Naive thymus-derived CD4-positive, alpha-beta T cell (primary cell): ENCODE measurements around the gene ARHGEF19. TPM values are rescaled to one million over a fixed set of nuclear protein-coding genes. Genes with fewer than 3 reads are reported as not detected.
A peak's percentile ranks its signal among the peaks of the same experiment; 100 is the strongest.

Experiments
- ATAC-seq: fragments of 150-1000 bp; cut with Tn5 transposase; 2 replicates; pipeline ENCODE4 v1.10.0; 2021; ENCODE audit warnings: mild to moderate bottlenecking, moderate library complexity
- CTCF ChIA-PET: fragments of 350-600 bp; sonication (Branson Sonifier 250); formaldehyde crosslinking; loops from one replicate; lab custom pipeline; 2021; ENCODE audit warnings: antibody characterized with exemption; lab: Charles Lee
- POLR2A ChIA-PET: fragments of 350-600 bp; sonication (Branson Sonifier 250); formaldehyde crosslinking; loops from one replicate; lab custom pipeline; 2021; ENCODE audit warnings: antibody characterized with exemption, inconsistent platforms; lab: Charles Lee
- DNase-seq, 9 donors: peaks; one replicate each; pipeline versions ENCODE4 v3.0.0 to v3.0.0-alpha.2; 2020 to 2022; ENCODE audit warnings: mixed read lengths in 1 of 9
- H3K27ac ChIP-seq: one replicate; pipeline ENCODE4 v1.7.0; 2013; ENCODE audit warnings: mild to moderate bottlenecking, low read depth, low read length, moderate library complexity
- H3K27me3 ChIP-seq, 2 donors: one replicate each; pipeline ENCODE4 v1.7.0; 2013; ENCODE audit warnings: low read length in 2 of 2, mild to moderate bottlenecking in 2 of 2, moderate library complexity in 2 of 2; ENCODE audit not compliant: control insufficient read depth in 2 of 2, insufficient read depth in 2 of 2
- H3K36me3 ChIP-seq, 3 experiments: 1 replicate in 2 of 3; 2 replicates in 1 of 3; pipeline ENCODE4 v1.7.0; 2013; ENCODE audit warnings: low read length in 3 of 3, mild to moderate bottlenecking in 3 of 3, moderate library complexity in 1 of 3; ENCODE audit not compliant: insufficient read depth in 3 of 3, control insufficient read depth in 2 of 3
- H3K4me1 ChIP-seq, 2 donors: one replicate each; pipeline ENCODE4 v1.7.0; 2013; ENCODE audit warnings: low read length in 2 of 2, mild to moderate bottlenecking in 2 of 2, moderate library complexity in 1 of 2; ENCODE audit not compliant: control insufficient read depth in 2 of 2, insufficient read depth in 2 of 2
- H3K4me3 ChIP-seq: 2 replicates; pipeline ENCODE4 v1.7.0; 2013; ENCODE audit warnings: mild to moderate bottlenecking, low read length
- H3K9me3 ChIP-seq, 3 experiments: 1 replicate in 2 of 3; 2 replicates in 1 of 3; pipeline ENCODE4 v1.7.0; 2013; ENCODE audit warnings: low read length in 3 of 3; ENCODE audit not compliant: control insufficient read depth in 2 of 3
- H3K27ac Mint-ChIP-seq, 9 donors: one replicate each; pipeline ENCODE4 v1.8.0; 2020 to 2022; ENCODE audit warnings: mixed read lengths in 9 of 9, mild to moderate bottlenecking in 8 of 9, moderate library complexity in 5 of 9, inconsistent platforms in 2 of 9
- H3K27me3 Mint-ChIP-seq, 5 donors: one replicate each; pipeline ENCODE4 v1.8.0; 2021 to 2022; ENCODE audit warnings: mixed read lengths in 5 of 5, mild to moderate bottlenecking in 1 of 5
- H3K36me3 Mint-ChIP-seq, 5 donors: one replicate each; pipeline ENCODE4 v1.8.0; 2020 to 2022; ENCODE audit warnings: mixed read lengths in 5 of 5, mild to moderate bottlenecking in 3 of 5, inconsistent platforms in 1 of 5
- H3K4me1 Mint-ChIP-seq, 7 donors: one replicate each; pipeline ENCODE4 v1.8.0; 2020 to 2022; ENCODE audit warnings: mixed read lengths in 7 of 7, mild to moderate bottlenecking in 3 of 7, inconsistent platforms in 1 of 7
- H3K4me3 Mint-ChIP-seq, 10 donors: one replicate each; pipeline ENCODE4 v1.8.0; 2020 to 2022; ENCODE audit warnings: mild to moderate bottlenecking in 10 of 10, mixed read lengths in 10 of 10, moderate library complexity in 6 of 10, inconsistent platforms in 2 of 10
- H3K9me3 Mint-ChIP-seq, 11 donors: one replicate each; pipeline ENCODE4 v1.8.0; 2020 to 2022; ENCODE audit warnings: mixed read lengths in 11 of 11, mild to moderate bottlenecking in 4 of 11, inconsistent platforms in 1 of 11, moderate library complexity in 1 of 11
- intact Hi-C, 2 donors: fragments of 100-400 bp; cut with micrococcal nuclease; formaldehyde crosslinking; loops; one replicate each; pipeline ENCODE4 v1.15.1; 2023
- polyA plus RNA-seq, 2 donors: library from polyadenylated mRNA; unstranded; fragments of 300-500 nt; fragmentation: Illumina TruSeq; gene quantifications; one replicate each; pipeline ENCODE4 v1.2.3, GENCODE V29; 2021
- total RNA-seq, 6 experiments: library from RNA in 5 of 6; stranded (reverse) in 5 of 6; gene quantifications; 1 replicate in 5 of 6; 2 replicates in 1 of 6; pipeline ENCODE4 v1.2.3 and lab custom pipeline; 2021 to 2026

The ARHGEF19 gene
- total and polyA plus RNA-seq, 7 experiments from 2014 or later, result 5.1 to 12.4 (median 9.1) TPM

- Histone ChIP-seq H3K4me1 (no peaks in the 10 kb centered on the region), H3K4me3 (no peak overlapping the region), H3K36me3 (no peaks in the 10 kb centered on the region), H3K27me3 (no peaks in the 10 kb centered on the region), H3K9me3 (no peaks in the 10 kb centered on the region), H3K27ac (no peak overlapping the region)
- Mint-ChIP-seq H3K27ac (no peak overlapping the region), H3K36me3 (no peaks in the 10 kb centered on the region), H3K4me3 (no peak overlapping the region), H3K9me3 (no peaks in the 10 kb centered on the region), H3K27me3 (peaks cover 0 to 3% (median 0%) of the 10 kb centered on the region in 5 donors), H3K4me1 (peaks cover 0 to 3% (median 0%) of the 10 kb centered on the region in 7 donors)
- ChIA-PET POLR2A (no interaction called here), CTCF (interaction anchor here (1.1 to 1.9 kb wide), 2 partner anchors 12 to 101 kb away, joined by 4 to 8 read pairs; no protein-coding TSS in a partner anchor)
- intact Hi-C loops, result no loop called here
- no peak for DNase-seq
- ATAC-seq, result no peak
Observed at GRCh38 chr1:16180291-16180824, 32.1 kb downstream of the ARHGEF19 start.

DNA sequence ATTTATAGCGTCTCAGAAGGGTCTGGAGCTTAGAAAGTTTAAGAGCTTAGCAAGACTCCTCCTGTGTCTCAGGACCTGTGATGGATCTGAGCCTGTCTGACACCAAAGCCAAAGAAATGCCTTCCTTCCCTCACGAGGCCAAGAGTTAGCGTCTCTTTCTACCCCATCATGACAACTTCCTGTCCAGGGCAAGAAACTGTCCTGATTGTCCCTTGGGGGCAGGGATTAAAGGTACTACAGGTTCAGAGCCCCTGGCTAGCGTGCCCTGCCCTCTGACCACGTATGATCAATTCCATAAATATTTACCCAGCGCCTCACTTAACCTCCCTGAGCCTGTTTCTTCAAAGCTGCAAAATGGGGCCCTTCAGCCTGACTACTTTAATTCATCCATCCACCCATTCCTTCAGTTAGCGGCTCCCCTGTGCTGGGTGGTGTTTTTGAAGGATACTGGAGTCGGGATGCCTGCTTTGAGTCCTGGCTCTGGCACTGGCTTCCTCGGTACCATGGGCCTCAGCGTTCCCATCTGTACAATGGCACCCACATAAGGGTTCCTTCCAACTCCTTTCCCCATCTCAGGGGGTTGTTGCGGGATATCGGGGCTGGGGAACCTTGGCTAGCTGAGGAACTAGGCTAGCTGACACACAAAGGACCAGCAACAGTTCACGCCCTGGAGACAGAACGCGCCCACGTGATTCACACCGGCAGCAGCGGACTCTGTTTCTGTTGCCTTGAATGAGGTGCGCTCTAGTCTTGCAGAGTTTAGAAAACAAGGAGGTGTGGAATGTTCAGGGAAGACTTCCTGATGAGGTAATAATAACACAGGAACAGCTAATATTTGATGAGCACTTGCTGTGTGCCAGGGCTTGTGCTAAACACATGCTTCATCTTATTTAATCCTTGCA, 33.6 kb downstream of the ARHGEF19 start:
- Mint-ChIP-seq H3K4me3 (no peak overlapping the region), H3K9me3 (no peaks in the 10 kb centered on the region), H3K27ac (no peak overlapping the region), H3K27me3 (peaks cover 0 to 3% (median 0%) of the 10 kb centered on the region in 5 donors), H3K36me3 (no peaks in the 10 kb centered on the region), H3K4me1 (peaks cover 0 to 3% (median 0%) of the 10 kb centered on the region in 7 donors)
- ChIA-PET CTCF (interaction anchor here (0.9 kb wide), 1 partner anchor 10 kb away, joined by 5 read pairs; no protein-coding TSS in a partner anchor), POLR2A (no interaction called here)
- H3K4me3 ChIP-seq, result no peak overlapping the region
- no peak overlapping the region for H3K27ac ChIP-seq
- no peaks in the 10 kb centered on the region for H3K36me3 ChIP-seq
- H3K27me3 ChIP-seq, result no peaks in the 10 kb centered on the region
- H3K4me1 ChIP-seq, result no peaks in the 10 kb centered on the region
- DNase-seq (no peak), ATAC-seq (no peak)
- H3K9me3 ChIP-seq, result no peaks in the 10 kb centered on the region
- intact Hi-C loops, result no loop called here

GRCh38 chr1:16177306-16177705, 35.1 kb downstream of the ARHGEF19 start:
- Mint-ChIP-seq H3K4me1 (peaks cover 0 to 3% (median 0%) of the 10 kb centered on the region in 7 donors), H3K9me3 (no peaks in the 10 kb centered on the region), H3K4me3 (no peak overlapping the region), H3K36me3 (no peaks in the 10 kb centered on the region), H3K27me3 (peaks cover 0 to 3% (median 0%) of the 10 kb centered on the region in 5 donors), H3K27ac (peak overlapping the region in 1 of 9 donors; percentile 31)
- no peaks in the 10 kb centered on the region for H3K9me3 ChIP-seq
- ChIA-PET CTCF (interaction anchor here (0.5 kb wide), 1 partner anchor 373 kb away, joined by 4 read pairs; no protein-coding TSS in a partner anchor), POLR2A (no interaction called here)
- no peak for DNase-seq
- H3K27ac ChIP-seq, result no peak overlapping the region
- no peaks in the 10 kb centered on the region for H3K27me3 ChIP-seq
- no peaks in the 10 kb centered on the region for H3K4me1 ChIP-seq
- H3K4me3 ChIP-seq, result no peak overlapping the region
- no peak for ATAC-seq
- H3K36me3 ChIP-seq, result no peaks in the 10 kb centered on the region
- intact Hi-C loops, result no loop called here

DNA sequence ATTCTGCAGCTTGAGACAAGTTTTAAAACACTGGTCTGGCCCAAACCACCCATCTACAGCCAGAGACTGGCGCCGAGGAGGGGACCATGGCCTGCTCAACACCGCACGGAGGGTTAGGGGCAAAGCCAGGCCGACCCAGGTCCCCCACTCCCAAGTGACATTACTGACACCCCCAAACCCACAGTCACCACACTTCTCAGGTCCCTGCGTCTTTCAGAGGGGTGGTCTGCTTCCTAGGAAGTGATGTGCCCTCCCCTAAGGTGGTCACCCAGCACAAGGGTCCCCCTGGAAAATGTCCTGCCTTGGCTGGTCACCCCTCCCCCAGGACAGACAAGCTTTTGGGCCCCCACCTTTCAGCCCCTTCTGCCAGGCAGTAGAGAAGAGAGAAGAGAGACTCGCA, 35.8 kb downstream of the ARHGEF19 start:
- Mint-ChIP-seq H3K9me3 (no peaks in the 10 kb centered on the region), H3K36me3 (no peaks in the 10 kb centered on the region), H3K27me3 (peaks cover 0 to 3% (median 0%) of the 10 kb centered on the region in 5 donors), H3K27ac (peak overlapping the region in 2 of 9 donors; percentile 66 to 69), H3K4me1 (peaks cover 0 to 3% (median 0%) of the 10 kb centered on the region in 7 donors), H3K4me3 (no peak overlapping the region)
- no peak overlapping the region for H3K4me3 ChIP-seq
- H3K9me3 ChIP-seq, result no peaks in the 10 kb centered on the region
- H3K27ac ChIP-seq, result no peak overlapping the region
- ATAC-seq (no peak), DNase-seq (no peak)
- H3K36me3 ChIP-seq, result no peaks in the 10 kb centered on the region
- intact Hi-C loops, result no loop called here
- ChIA-PET POLR2A (no interaction called here), CTCF (no interaction called here)
- no peaks in the 10 kb centered on the region for H3K27me3 ChIP-seq
- no peaks in the 10 kb centered on the region for H3K4me1 ChIP-seq

GRCh38 chr1:16175610-16176553, 36.6 kb downstream of the ARHGEF19 start:
- Histone ChIP-seq H3K4me1 (no peaks in the 10 kb centered on the region), H3K27ac (no peak overlapping the region), H3K4me3 (no peak overlapping the region), H3K36me3 (no peaks in the 10 kb centered on the region), H3K27me3 (no peaks in the 10 kb centered on the region), H3K9me3 (no peaks in the 10 kb centered on the region)
- ChIA-PET POLR2A (no interaction called here), CTCF (interaction anchor here (0.7 kb wide), 1 partner anchor 97 kb away, joined by 3 read pairs; no protein-coding TSS in a partner anchor)
- Mint-ChIP-seq H3K36me3 (no peaks in the 10 kb centered on the region), H3K4me3 (peak overlapping the region in 1 of 10 donors; percentile 13), H3K9me3 (no peaks in the 10 kb centered on the region), H3K27ac (peak overlapping the region in 3 of 9 donors; percentile 23 to 69 (median 66)), H3K4me1 (peaks cover 0 to 4% (median 0%) of the 10 kb centered on the region in 7 donors), H3K27me3 (peaks cover 0 to 6% (median 0%) of the 10 kb centered on the region in 5 donors)
- DNase-seq (no peak), ATAC-seq (no peak)
- intact Hi-C loops, result no loop called here
